DMS 273 treated with DMSO at 0.1 percent for 48 hours (cell line): ENCODE data around the gene KCNJ16.

Experiments used
- DNase-seq: peaks from one replicate; lab custom pipeline; 2025; lab: John Stamatoyannopoulos, UW

Gene KCNJ16

DNA sequence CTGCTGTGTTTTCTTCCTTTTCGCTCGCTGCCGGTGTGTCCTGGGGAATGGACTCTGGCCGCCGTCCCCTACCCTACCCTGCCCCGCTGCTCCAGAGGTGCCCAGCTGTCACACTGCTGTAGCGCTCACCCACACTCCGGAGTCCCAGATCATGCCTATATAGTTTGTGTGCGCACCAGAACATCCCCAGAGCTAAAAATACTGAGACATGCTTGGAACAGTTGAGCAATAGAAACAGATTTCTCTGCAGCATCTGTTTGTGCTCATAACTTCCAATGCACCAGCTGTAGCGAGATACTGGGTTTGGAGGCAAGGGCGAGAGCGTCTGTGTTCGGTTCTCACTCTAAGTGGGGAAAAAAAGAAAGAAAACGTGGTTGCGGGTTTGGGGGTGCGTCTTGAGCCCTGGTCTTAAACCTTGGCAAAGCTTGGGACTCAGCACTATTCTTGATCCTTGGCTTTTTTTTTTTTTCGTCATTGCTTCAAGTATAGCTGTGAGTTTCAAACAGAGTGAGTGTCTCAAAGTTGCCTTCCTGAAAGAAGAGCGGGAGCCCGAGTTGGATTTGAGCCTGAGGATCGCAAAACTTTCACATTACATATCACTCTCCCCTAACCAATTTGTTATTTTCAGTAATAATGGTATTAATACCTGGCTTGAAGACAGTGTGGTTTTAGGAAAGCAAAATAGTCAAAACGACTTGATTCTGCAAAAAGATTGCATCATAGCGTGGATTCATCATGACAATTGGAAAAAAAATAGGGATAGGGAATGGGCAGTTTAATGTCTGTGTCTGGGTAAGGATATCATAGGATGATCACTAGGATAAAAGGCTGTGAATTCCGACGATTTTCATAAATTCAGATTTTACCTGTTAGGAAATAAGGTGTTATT lies 94.9 kb downstream of the KCNJ16 start:
- DNase-seq, result peak; percentile 58

DNA sequence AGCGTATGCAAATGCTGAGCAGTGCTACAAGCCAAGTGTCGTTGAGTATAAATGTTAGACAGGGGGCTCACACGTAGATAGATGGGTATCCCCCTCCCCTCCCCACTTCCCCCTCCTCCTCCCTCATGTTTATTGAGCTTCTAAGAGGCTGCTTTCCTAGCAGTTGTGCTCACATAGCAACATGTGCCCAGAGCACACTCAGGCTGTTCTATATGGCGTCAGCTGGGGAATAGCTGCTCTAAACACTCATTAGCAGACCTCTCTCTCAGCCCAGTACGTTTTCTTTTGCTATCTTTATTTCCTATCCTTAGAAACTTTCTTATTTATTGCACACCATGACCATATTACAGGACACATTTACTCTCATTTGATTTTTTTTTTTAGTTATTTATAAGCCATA lies 96.1 kb downstream of the KCNJ16 start:
- peak; percentile 54 for DNase-seq

DNA sequence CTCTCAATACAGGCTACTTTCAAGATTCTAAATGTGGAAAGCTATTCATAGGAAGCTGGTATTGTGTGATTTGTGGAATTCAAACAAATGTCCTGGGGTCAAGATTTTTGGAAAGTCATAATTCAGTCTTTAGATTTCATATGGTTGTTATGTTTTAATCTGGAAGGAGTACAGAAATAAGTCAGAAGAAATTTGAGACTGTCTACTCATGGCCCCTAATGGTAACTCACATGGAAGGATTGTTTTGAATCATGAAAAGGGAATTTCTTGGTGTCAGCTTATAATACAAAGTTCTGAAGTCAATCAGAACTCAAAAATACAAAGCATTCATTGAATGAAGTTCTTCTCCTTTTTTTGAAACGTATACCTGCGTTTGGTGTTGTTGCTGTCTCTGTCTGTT lies 97.4 kb downstream of the KCNJ16 start:
- DNase-seq, result no peak

DNA sequence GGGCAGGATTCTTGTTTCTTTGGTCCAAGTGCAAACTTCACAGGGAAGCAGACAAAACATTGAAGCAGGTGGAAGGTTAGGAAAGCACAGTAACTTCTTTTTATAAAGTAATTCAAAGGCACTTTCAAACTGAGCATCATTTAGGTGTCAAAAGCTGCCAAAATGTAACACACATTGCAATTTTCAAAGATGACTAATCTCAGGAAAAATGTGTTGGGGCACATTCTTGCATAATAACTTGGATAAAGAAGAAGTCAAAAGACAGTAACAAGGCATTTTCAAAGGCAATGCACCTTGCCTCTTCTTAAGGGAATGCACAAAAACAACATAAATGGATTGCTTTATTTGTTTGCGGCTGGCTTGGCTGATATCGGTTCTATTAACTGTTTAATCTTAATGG lies 97.9 kb downstream of the KCNJ16 start:
- DNase-seq, result no peak

DNA sequence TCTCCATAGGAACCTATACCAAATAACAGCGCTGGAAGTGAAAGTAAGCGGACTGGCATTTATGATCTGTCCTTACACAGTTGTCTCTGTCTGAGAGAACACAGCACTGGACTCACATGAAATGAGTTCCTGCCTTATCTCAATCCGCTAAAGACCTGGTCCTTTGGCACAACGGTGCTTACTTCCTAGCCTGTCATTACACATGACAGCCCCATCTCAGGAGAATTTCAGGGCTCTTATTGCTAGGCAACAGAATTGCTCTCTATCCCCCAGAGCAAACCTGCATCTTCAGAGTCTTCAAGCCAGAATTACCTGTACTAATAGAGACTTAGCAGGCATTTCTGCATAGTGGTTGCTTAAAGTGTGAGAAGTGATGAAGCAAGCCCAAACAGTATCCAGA lies 98.7 kb downstream of the KCNJ16 start:
- DNase-seq, result no peak

DNA sequence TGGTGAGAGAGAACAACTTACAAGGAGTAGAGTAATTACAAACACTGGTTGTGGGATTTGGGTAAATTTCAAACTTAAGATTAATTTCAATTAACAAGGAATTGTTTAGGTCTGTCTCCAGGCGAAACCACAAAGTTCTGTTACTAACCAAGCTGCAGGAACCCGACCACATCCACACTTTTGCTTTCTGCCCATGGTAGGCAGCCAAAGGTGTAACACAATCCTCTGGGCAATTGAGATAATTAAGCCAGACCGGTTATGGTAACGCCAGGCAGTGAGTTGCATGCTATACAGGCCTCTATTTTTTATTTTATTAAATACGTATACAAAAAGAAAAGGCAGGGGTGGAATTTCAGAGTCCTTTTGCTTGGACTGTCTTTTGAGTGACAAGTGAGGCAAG lies 106.4 kb downstream of the KCNJ16 start:
- DNase-seq, result peak; percentile 22

DNA sequence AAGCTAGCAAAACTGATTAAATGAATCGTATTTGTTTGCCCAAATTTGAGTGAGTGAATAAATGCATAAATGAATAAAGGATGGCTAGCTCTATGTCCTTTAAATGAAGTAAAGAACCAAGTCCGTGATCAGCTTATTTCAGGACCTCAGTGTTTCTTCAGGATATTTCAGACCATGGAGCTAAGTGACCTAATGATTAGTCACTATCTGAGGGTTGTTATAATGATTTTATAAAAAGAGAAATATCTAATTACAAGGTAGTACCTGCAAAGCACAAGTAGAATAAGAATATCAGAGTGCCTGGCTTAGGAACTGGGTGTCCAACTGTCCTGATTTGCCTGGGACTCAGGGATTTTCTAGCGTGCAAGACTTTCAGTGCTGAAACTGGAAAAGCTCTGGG lies 106.8 kb downstream of the KCNJ16 start:
- no peak for DNase-seq

DNA sequence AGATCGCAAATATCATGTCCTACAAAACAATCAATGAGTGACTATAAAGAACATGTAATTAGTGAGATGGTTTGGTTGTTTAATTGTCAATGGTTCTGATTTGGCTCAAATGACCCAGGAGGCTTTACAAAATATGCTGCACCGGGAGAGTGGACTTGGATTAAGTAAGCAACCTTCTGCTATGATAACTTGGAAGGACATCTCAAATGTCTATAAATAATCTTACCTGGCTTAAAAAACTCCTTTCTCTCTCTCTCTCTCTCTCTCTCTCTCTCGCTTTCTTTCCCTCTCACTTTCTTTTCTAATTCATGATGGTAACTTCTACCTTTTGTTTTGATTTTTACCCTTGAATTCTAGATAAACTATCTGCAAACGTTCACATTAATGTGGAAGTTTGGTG lies 108.5 kb downstream of the KCNJ16 start:
- DNase-seq, result no peak

DNA sequence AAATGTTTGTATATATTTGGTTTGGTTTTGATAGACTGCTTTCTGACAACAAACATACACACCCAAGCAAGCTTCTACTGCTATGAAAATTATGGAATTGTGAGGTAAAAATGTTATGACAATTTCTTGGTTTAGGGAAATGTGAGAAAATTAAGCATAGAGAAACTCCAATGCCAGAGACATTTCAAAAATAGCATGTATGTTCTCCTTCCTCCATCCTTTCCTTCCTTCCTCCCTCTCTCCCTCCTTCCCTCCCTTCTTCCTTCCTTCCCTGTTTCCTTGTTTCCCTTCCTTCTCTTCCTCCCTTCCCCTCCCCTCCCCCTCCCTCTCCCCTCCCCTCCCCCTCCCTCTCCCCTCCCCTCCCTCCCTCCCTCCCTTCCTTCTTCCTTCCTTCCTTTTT lies 109.2 kb downstream of the KCNJ16 start:
- no peak for DNase-seq

DNA sequence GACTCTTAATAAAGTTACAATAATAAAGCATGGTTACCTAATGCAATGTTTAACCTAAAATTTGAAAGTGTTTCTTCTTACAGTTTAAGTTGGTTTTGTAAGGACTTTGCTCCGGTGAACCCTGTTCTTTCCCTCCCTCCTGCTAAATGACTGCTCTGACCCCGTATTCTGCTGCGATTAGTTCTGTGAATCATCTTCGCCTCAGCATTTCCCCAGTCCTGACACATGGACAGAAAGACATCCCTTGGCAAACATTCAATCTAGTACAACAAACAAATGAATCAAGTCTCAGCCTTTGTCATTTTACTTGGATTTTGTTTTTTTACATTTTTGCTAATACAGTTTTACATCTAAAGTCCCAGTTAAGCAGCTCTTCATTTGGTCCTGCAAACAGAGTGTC lies 109.7 kb downstream of the KCNJ16 start:
- no peak for DNase-seq
